ENCODE measurements around the gene NKX2-2.

DNA sequence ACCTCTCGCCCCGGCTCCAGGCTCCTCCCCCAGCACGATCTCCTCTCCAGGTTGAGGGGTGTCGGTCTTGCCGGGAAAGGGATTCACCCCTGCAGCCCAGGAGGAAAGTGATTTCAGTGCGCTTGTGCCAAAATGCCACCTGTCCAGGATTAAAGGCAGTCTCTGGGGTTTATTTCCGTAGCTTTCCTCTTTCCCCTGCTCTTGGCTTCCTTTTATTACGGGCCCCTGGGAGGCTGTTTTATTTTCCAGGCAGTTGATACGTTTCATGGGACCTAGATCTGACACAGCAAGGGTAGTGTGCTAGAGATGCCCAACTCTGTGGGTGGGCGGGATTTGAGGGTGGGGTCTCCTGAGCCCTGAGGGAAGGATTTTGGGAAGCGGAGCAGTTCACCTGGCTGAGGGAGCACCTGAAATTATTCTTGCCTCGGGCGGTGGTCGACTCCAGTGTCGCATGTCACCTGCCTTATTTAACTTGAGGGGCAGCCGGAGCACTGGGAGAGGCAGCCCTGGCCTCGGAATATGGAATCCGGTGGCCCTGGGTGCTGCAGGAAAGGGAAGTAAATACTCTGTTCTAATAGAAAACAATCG lies 9.5 kb upstream of the NKX2-2 start:
- TF ChIP-seq ZNF521 (tag by site-specific recombination; IDR thresholded peaks at IDR 0.05) = no peak
- no peak for TF ChIP-seq ZXDB (tag by site-specific recombination; IDR thresholded peaks at IDR 0.05)
- TF ChIP-seq ZFP37 (tag by site-specific recombination; IDR thresholded peaks at IDR 0.05) = no peak
- TF ChIP-seq ZFP3 (tag by site-specific recombination; IDR thresholded peaks at IDR 0.05; ENCODE audit: low read depth) = no peak
- TF ChIP-seq ZNF660 (tag by site-specific recombination; IDR thresholded peaks at IDR 0.05) = no peak
- TF ChIP-seq, protein P1, sequence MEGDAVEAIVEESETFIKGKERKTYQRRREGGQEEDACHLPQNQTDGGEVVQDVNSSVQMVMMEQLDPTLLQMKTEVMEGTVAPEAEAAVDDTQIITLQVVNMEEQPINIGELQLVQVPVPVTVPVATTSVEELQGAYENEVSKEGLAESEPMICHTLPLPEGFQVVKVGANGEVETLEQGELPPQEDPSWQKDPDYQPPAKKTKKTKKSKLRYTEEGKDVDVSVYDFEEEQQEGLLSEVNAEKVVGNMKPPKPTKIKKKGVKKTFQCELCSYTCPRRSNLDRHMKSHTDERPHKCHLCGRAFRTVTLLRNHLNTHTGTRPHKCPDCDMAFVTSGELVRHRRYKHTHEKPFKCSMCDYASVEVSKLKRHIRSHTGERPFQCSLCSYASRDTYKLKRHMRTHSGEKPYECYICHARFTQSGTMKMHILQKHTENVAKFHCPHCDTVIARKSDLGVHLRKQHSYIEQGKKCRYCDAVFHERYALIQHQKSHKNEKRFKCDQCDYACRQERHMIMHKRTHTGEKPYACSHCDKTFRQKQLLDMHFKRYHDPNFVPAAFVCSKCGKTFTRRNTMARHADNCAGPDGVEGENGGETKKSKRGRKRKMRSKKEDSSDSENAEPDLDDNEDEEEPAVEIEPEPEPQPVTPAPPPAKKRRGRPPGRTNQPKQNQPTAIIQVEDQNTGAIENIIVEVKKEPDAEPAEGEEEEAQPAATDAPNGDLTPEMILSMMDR (tag by site-specific recombination; IDR thresholded peaks at IDR 0.05) = no peak
- TF ChIP-seq, protein P2, sequence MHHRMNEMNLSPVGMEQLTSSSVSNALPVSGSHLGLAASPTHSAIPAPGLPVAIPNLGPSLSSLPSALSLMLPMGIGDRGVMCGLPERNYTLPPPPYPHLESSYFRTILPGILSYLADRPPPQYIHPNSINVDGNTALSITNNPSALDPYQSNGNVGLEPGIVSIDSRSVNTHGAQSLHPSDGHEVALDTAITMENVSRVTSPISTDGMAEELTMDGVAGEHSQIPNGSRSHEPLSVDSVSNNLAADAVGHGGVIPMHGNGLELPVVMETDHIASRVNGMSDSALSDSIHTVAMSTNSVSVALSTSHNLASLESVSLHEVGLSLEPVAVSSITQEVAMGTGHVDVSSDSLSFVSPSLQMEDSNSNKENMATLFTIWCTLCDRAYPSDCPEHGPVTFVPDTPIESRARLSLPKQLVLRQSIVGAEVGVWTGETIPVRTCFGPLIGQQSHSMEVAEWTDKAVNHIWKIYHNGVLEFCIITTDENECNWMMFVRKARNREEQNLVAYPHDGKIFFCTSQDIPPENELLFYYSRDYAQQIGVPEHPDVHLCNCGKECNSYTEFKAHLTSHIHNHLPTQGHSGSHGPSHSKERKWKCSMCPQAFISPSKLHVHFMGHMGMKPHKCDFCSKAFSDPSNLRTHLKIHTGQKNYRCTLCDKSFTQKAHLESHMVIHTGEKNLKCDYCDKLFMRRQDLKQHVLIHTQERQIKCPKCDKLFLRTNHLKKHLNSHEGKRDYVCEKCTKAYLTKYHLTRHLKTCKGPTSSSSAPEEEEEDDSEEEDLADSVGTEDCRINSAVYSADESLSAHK (tag by site-specific recombination; IDR thresholded peaks at IDR 0.05) = no peak
